Transverse colon (tissue), 4 donors: Measurements from ENCODE around the gene MEGF8. TPM values are rescaled to one million over a fixed set of nuclear protein-coding genes. Genes with fewer than 3 reads are reported as not detected.

ENCODE experiments used
- DNase-seq: peaks from one replicate; pipeline ENCODE4 v3.0.0-alpha.2; 2019
- H3K27ac ChIP-seq, 4 donors: fragments of 200-600 bp; sonication (generic); 2 replicates each; pipeline ENCODE4 v1.5.1; 2016 to 2018; ENCODE audit warnings: inconsistent platforms in 4 of 4
- H3K27me3 ChIP-seq: fragments of 200-600 bp; sonication (generic); 2 replicates; pipeline ENCODE4 v1.5.1; 2017; ENCODE audit warnings: inconsistent platforms
- H3K36me3 ChIP-seq, 4 donors: fragments of 200-600 bp; sonication (generic); 2 replicates each; pipeline ENCODE4 v1.5.1; 2017 to 2019; ENCODE audit warnings: inconsistent platforms in 4 of 4
- H3K4me1 ChIP-seq, 4 donors: fragments of 200-600 bp; sonication (generic); 2 replicates each; pipeline ENCODE4 v1.5.1; 2017 to 2020; ENCODE audit warnings: inconsistent platforms in 4 of 4
- H3K4me3 ChIP-seq, 4 donors: fragments of 200-600 bp; sonication (generic); 1 replicate in 1 of 4; 2 replicates in 3 of 4; pipeline versions ENCODE4 v1.5.1 to v1.6.1; 2017 to 2019; ENCODE audit warnings: inconsistent platforms in 4 of 4
- H3K9me3 ChIP-seq, 2 donors: fragments of 200-600 bp; sonication (generic); 2 replicates each; pipeline ENCODE4 v1.5.1; 2017 to 2019; ENCODE audit warnings: inconsistent platforms in 2 of 2
- EP300 ChIP-seq: sonication (generic); formaldehyde crosslinking; IDR thresholded peaks from one replicate; pipeline ENCODE4 v1.6.1; 2017; ENCODE audit warnings: antibody characterized with exemption, low read depth
- POLR2A ChIP-seq: fragments of 450-650 bp; IDR thresholded peaks from one replicate; pipeline ENCODE4 v1.6.1; 2016; ENCODE audit warnings: antibody characterized with exemption, mild to moderate bottlenecking, moderate library complexity
- POLR2AphosphoS5 ChIP-seq, 3 donors: sonication (generic); formaldehyde crosslinking; IDR thresholded peaks; one replicate each; pipeline ENCODE4 v1.6.1; 2016; ENCODE audit warnings: antibody characterized with exemption in 3 of 3
- WGBS, 2 donors: methylation state at CpG; one replicate each; pipeline ENCODE4 v1.1.5; 2018; ENCODE audit warnings: low coverage in 1 of 2; 5-methylcytosine and 5-hydroxymethylcytosine counted together
- in situ Hi-C, 4 donors: fragments of 200-750 bp; cut with MboI; loops; one replicate each; pipeline versions ENCODE4 v1.15.0 to v1.15.1; 2017; ENCODE audit warnings: low sequenced_read_pairs in 3 of 4, low pct_ligation_motif_present in 1 of 4, low pct_unique_long_range_greater_than_20kb in 1 of 4
- intact Hi-C: fragments of 100-400 bp; cut with DNase I; formaldehyde crosslinking; loops from one replicate; pipeline ENCODE4 v1.15.1; 2023; ENCODE audit warnings: low total_unique reads
- total RNA-seq, 4 donors: library from RNA; depleted of rRNA; stranded (reverse); fragments of >200 nt; gene quantifications; one replicate each; pipeline ENCODE4 v1.1.0, GENCODE V29; 2016
- TF ChIP-seq, protein P1 (sequence below), 5 experiments: fragments of 200-600 bp in 3 of 5; fragments of 450-650 bp in 2 of 5; sonication (generic) in 3 of 5; IDR thresholded peaks; 1 replicate in 2 of 5; 2 replicates in 3 of 5; pipeline ENCODE4 v1.5.1; 2016 to 2017; ENCODE audit warnings: antibody characterized with exemption in 5 of 5, inconsistent platforms in 3 of 5, mild to moderate bottlenecking in 2 of 5, moderate library complexity in 1 of 5

MEGF8 gene
- total RNA-seq, 4 donors from 2014 or later, result 15.3 to 40.4 (median 22.8) TPM

DNA sequence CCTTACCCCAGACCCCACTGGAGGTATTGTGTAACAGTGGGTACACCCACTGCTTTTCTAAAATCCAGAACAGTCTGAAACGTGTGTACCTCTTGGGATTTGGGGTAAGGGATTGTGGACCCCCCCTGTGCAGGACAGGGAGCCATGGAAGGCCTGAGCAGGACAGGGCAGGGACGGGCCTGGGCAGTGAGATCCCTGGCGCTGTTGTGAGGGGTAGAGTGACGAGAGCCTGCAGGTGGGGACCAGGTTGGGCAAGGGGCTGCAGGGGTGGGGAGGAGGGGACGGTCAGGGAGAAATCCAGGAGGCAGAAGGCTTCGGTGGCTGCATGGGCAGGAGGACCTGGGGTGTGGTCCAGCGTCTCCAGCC, 36.1 kb downstream of the MEGF8 start:
- TF ChIP-seq POLR2A (no peak), EP300 (no peak), POLR2AphosphoS5 (IDR thresholded peaks at IDR 0.05) (no peak)
- TF ChIP-seq, protein P1, sequence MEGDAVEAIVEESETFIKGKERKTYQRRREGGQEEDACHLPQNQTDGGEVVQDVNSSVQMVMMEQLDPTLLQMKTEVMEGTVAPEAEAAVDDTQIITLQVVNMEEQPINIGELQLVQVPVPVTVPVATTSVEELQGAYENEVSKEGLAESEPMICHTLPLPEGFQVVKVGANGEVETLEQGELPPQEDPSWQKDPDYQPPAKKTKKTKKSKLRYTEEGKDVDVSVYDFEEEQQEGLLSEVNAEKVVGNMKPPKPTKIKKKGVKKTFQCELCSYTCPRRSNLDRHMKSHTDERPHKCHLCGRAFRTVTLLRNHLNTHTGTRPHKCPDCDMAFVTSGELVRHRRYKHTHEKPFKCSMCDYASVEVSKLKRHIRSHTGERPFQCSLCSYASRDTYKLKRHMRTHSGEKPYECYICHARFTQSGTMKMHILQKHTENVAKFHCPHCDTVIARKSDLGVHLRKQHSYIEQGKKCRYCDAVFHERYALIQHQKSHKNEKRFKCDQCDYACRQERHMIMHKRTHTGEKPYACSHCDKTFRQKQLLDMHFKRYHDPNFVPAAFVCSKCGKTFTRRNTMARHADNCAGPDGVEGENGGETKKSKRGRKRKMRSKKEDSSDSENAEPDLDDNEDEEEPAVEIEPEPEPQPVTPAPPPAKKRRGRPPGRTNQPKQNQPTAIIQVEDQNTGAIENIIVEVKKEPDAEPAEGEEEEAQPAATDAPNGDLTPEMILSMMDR (IDR thresholded peaks at IDR 0.05), result no peak
- WGBS, 2 donors, result 69 to 86% methylated on average over 2 to 7 of the region's 7 CpGs
- in situ Hi-C loops (no loop called here), intact Hi-C loops (no loop called here)
- Histone ChIP-seq H3K27ac (no peak overlapping the region), H3K36me3 (peaks cover 0 to 8% (median 0%) of the 10 kb centered on the region in 4 donors), H3K4me3 (no peak overlapping the region), H3K9me3 (no peaks in the 10 kb centered on the region), H3K4me1 (no peaks in the 10 kb centered on the region), H3K27me3 (no peaks in the 10 kb centered on the region)
- no peak for DNase-seq

DNA sequence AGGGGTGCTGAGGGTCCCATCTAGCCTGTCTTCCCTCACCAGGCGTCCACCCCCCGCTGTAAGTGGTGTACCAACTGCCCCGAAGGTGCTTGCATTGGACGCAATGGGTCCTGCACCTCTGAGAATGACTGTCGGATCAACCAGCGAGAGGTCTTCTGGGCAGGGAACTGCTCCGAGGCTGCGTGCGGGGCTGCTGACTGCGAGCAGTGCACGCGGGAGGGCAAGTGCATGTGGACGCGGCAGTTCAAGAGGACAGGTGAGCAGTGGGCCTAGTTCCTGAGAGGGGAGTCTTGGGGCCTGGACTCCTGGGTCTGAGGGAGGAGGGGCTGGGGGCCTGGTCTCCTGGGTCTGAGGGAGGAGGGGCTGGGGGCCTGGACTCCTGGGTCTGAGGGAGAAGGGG, 36.9 kb downstream of the MEGF8 start:
- DNase-seq, result no peak
- Histone ChIP-seq H3K9me3 (no peaks in the 10 kb centered on the region), H3K27me3 (no peaks in the 10 kb centered on the region), H3K36me3 (peaks cover 0 to 8% (median 0%) of the 10 kb centered on the region in 4 donors), H3K4me1 (no peaks in the 10 kb centered on the region), H3K27ac (no peak overlapping the region), H3K4me3 (no peak overlapping the region)
- in situ Hi-C loops (no loop called here), intact Hi-C loops (no loop called here)
- WGBS, 2 donors, result 95% methylated on average over 13 of the region's 14 CpGs; no CpG with 5 or more reads in 1 of the 2 donors
- no peak for TF ChIP-seq EP300
- no peak for TF ChIP-seq POLR2A
- TF ChIP-seq POLR2AphosphoS5 (IDR thresholded peaks at IDR 0.05), result no peak
- TF ChIP-seq, protein P1 (IDR thresholded peaks at IDR 0.05), result no peak

DNA sequence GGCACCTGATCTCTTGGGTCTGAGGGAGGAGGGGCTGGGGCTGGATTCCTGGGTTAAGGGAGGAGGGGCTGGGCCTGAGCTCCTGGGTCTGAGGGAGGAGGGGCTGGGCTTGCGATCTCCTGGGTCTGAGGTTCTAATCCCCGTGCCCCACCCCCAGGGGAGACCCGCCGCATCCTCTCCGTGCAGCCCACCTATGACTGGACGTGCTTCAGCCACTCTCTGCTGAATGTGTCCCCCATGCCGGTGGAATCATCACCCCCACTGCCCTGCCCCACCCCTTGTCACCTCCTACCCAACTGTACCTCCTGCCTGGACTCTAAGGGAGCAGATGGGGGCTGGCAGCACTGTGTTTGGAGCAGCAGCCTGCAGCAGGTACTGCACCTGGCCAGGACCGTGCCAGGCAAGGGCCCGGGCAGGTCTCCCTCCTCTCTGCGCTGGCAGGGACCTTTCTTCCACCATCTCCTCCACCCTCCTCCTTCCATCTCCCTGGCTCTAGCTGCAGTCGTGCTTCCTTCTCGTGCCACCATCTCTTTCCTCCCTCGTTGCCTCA, 37.5 kb downstream of the MEGF8 start:
- intact Hi-C loops, result no loop called here
- TF ChIP-seq EP300 (no peak), POLR2A (no peak), POLR2AphosphoS5 (IDR thresholded peaks at IDR 0.05) (no peak)
- TF ChIP-seq, protein P1 (IDR thresholded peaks at IDR 0.05), result no peak
- no peaks in the 10 kb centered on the region for H3K4me1 ChIP-seq
- no peaks in the 10 kb centered on the region for H3K9me3 ChIP-seq
- peaks cover 0 to 8% (median 0%) of the 10 kb centered on the region in 4 donors for H3K36me3 ChIP-seq
- WGBS, 2 donors, result 94% methylated on average over 5 to 13 of the region's 13 CpGs
- no peak for DNase-seq
- no peaks in the 10 kb centered on the region for H3K27me3 ChIP-seq
- H3K4me3 ChIP-seq, result no peak overlapping the region
- no peak overlapping the region for H3K27ac ChIP-seq
- in situ Hi-C loops, result no loop called here

DNA sequence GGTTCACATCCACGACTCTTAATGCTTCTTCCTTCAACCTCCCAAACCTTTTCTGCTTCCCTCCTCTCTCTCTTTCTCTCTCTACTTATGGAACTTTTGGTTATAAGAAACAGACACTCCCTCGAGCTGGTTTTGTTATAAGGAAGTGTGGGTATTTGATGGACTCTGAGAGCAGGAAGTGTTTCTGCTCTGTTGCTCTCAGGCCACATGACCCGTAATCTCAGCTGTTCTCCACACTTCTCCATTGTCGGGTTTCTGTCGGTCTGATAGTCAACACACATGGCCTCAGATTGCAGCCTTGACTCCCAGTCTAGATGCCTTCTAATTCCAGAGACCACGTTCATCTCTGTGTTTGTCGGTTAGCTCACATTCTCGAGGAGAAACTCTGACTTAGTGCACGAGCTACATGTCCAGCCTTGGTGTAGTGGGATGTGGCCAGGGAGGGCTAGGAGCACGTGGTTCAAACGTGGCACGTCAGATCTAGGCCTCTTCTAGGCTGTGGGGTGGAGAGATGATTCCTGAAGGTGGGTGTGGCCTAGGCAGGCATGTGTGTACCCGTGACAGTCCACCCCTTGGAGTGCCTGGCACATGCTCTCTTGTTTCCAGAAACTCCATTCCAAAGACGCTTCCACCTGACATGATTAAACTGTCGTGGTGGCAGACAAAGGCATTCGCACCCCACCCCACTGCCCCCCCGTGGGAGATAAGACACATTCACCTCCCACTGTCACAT, 38.3 kb downstream of the MEGF8 start:
- Histone ChIP-seq H3K9me3 (no peaks in the 10 kb centered on the region), H3K4me3 (no peak overlapping the region), H3K27me3 (no peaks in the 10 kb centered on the region), H3K27ac (no peak overlapping the region), H3K4me1 (no peaks in the 10 kb centered on the region), H3K36me3 (peaks cover 0 to 8% (median 0%) of the 10 kb centered on the region in 4 donors)
- in situ Hi-C loops, result no loop called here
- no peak for TF ChIP-seq EP300
- TF ChIP-seq, protein P1 (IDR thresholded peaks at IDR 0.05), result no peak
- TF ChIP-seq POLR2AphosphoS5 (IDR thresholded peaks at IDR 0.05), result no peak
- TF ChIP-seq POLR2A, result no peak
- 85 to 87% methylated on average over 3 to 17 of the region's 17 CpGs for WGBS, 2 donors
- intact Hi-C loops, result no loop called here
- DNase-seq, result no peak
